Naive B cell (primary cell): ENCODE data around the gene PCGF6. TPM values are rescaled to one million over a fixed set of nuclear protein-coding genes. Genes with fewer than 3 reads are reported as not detected.
"Not testable (repeated sequence)": the region's sequence is repeated elsewhere in the genome, so short reads cannot be mapped to it uniquely, and the experiment has no call there.

Experiments used
- ATAC-seq, 2 donors: fragments of 150-1000 bp; cut with Tn5 transposase; 2 replicates each; pipeline ENCODE4 v1.10.0; 2021; ENCODE audit warnings: low read depth in 2 of 2, mild to moderate bottlenecking in 2 of 2, moderate library complexity in 2 of 2
- DNase-seq: peaks from one replicate; pipeline ENCODE4 v3.0.0; 2022
- H3K27ac Mint-ChIP-seq, 6 donors: one replicate each; pipeline ENCODE4 v1.8.0; 2020 to 2022; ENCODE audit warnings: mild to moderate bottlenecking in 6 of 6, mixed read lengths in 6 of 6, moderate library complexity in 5 of 6, inconsistent platforms in 2 of 6
- H3K27me3 Mint-ChIP-seq, 3 donors: one replicate each; pipeline ENCODE4 v1.8.0; 2021 to 2022; ENCODE audit warnings: mixed read lengths in 3 of 3, mild to moderate bottlenecking in 1 of 3
- H3K36me3 Mint-ChIP-seq, 2 donors: one replicate each; pipeline ENCODE4 v1.8.0; 2020 to 2022; ENCODE audit warnings: mixed read lengths in 2 of 2, inconsistent platforms in 1 of 2, mild to moderate bottlenecking in 1 of 2
- H3K4me1 Mint-ChIP-seq, 3 donors: one replicate each; pipeline ENCODE4 v1.8.0; 2020 to 2022; ENCODE audit warnings: mixed read lengths in 3 of 3, inconsistent platforms in 1 of 3, mild to moderate bottlenecking in 1 of 3, moderate library complexity in 1 of 3
- H3K4me3 Mint-ChIP-seq, 8 donors: one replicate each; pipeline ENCODE4 v1.8.0; 2020 to 2022; ENCODE audit warnings: mild to moderate bottlenecking in 8 of 8, mixed read lengths in 8 of 8, moderate library complexity in 8 of 8, inconsistent platforms in 2 of 8
- H3K9me3 Mint-ChIP-seq, 7 donors: one replicate each; pipeline ENCODE4 v1.8.0; 2020 to 2022; ENCODE audit warnings: mixed read lengths in 7 of 7, mild to moderate bottlenecking in 5 of 7, inconsistent platforms in 2 of 7, moderate library complexity in 1 of 7
- polyA plus RNA-seq, 6 donors: library from polyadenylated mRNA; unstranded; fragments of 300-500 nt; fragmentation: Illumina TruSeq; gene quantifications; one replicate each; pipeline ENCODE4 v1.2.3, GENCODE V29; 2021; ENCODE audit warnings: low read depth in 6 of 6

The PCGF6 gene, protein sequence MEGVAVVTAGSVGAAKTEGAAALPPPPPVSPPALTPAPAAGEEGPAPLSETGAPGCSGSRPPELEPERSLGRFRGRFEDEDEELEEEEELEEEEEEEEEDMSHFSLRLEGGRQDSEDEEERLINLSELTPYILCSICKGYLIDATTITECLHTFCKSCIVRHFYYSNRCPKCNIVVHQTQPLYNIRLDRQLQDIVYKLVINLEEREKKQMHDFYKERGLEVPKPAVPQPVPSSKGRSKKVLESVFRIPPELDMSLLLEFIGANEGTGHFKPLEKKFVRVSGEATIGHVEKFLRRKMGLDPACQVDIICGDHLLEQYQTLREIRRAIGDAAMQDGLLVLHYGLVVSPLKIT
- polyA plus RNA-seq, result 10 to 100 TPM in 2 of 6 donors, 1 to 10 TPM in 4; 7.9 to 12.2 (median 9.1) TPM

DNA sequence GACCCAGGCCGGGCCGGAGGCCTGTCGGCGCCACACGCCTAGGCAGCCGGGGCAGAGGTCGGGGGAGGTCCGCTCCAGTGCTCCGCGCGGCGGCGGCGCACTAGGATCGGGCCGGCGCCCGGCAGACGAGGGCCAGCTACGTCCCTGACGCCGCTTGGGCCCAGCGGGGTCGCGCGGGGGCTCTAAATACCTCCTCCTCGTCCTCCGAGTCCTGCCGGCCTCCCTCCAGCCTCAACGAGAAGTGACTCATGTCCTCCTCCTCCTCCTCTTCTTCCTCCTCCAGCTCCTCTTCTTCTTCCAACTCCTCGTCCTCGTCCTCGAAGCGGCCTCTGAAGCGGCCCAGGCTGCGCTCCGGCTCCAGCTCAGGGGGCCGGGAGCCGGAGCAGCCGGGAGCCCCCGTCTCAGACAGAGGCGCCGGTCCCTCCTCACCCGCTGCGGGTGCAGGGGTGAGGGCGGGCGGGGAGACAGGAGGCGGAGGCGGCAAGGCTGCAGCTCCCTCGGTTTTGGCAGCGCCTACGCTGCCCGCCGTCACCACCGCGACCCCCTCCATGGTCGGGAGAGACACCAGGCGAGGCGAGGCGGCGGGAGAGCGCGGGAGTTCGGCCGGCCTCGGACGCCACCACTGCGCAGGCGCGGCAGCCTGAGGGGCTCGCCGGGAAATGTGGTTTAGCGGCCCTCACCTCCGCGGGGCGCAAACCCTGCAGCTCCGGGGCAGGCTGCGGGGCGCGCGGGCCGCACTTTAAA is at the start of gene PCGF6:
TSS of gene PCGF6 (minus strand) at position 624 of the 744 bp plus-strand sequence. CDS start at position 550, 74 bp downstream.
- peak; percentile 74 for DNase-seq
- no peaks in the 10 kb centered on the region for H3K36me3 Mint-ChIP-seq
- H3K27me3 Mint-ChIP-seq, result no peaks in the 10 kb centered on the region
- peak within 1 kb of the TSS; percentile 88 to 97 (median 92) for H3K4me3 Mint-ChIP-seq
- H3K9me3 Mint-ChIP-seq, result no peaks in the 10 kb centered on the region
- H3K27ac Mint-ChIP-seq, result peak within 1 kb of the TSS in 5 of 6 donors; percentile 53 to 87 (median 81)
- H3K4me1 Mint-ChIP-seq, result peaks cover 0 to 5% (median 0%) of the 10 kb centered on the region in 3 donors
- peak; percentile 86 to 88 for ATAC-seq

DNA sequence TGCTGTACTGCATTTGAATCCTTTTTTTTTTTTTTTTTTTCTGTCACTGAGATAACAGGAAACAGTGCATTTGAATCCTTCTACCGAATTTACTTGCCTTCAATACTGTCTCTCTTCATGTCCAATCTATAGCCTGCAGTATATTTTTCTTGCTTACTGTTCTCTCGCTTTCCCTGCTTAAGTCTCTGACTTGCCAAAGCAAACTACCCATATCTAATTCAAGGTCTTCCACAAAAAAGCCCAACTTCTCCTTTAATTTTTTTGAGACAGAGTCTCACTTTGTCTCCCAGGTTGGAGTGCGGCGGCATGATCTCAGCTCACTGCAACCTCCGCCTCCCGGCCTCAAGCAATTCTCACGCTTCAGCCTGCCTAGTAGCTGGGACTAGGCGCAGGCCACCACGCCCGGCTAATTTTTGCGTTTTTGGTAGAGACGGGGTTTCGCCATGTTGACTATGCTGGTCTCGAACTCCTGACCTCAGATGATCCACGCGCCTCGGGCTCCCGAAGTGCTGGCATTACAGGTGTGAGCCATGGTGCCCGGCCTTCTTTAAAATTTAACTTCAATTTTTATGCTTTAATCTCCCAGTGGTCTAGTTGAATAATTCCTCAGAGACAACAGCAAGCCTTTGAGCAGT is 46.4 kb upstream of the PCGF6 start:
- DNase-seq, result no peak
- H3K4me3 Mint-ChIP-seq, result peak overlapping the region; percentile 91 to 99 (median 96)
- H3K4me1 Mint-ChIP-seq, result peaks cover 32 to 53% (median 47%) of the 10 kb centered on the region in 3 donors
- no peaks in the 10 kb centered on the region for H3K9me3 Mint-ChIP-seq
- peak overlapping the region in 5 of 6 donors; percentile 84 to 97 (median 91) for H3K27ac Mint-ChIP-seq
- no peaks in the 10 kb centered on the region for H3K36me3 Mint-ChIP-seq
- ATAC-seq, result no peak
- H3K27me3 Mint-ChIP-seq, result no peaks in the 10 kb centered on the region

DNA sequence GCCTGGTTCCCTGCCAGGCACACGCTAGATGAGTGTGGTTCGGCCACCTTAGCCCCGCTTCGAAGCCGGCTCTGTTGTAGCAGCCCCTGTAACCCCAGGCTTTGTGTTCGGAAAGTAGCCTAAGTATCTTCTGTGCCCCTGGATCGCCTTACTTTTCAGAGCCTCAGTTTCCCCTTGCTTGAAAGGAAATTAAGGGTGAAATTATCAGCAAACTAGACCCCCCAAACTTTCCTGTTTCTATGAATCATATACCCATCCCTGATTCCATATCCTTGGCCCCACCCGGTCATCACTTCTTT is 45.8 kb upstream of the PCGF6 start:
- H3K4me1 Mint-ChIP-seq, result peaks cover 32 to 53% (median 47%) of the 10 kb centered on the region in 3 donors
- DNase-seq (no peak), ATAC-seq (no peak)
- H3K4me3 Mint-ChIP-seq, result peak overlapping the region; percentile 91 to 99 (median 96)
- H3K36me3 Mint-ChIP-seq, result no peaks in the 10 kb centered on the region
- H3K27ac Mint-ChIP-seq, result peak overlapping the region; percentile 88 to 97 (median 94)
- H3K27me3 Mint-ChIP-seq, result no peaks in the 10 kb centered on the region
- H3K9me3 Mint-ChIP-seq, result no peaks in the 10 kb centered on the region

DNA sequence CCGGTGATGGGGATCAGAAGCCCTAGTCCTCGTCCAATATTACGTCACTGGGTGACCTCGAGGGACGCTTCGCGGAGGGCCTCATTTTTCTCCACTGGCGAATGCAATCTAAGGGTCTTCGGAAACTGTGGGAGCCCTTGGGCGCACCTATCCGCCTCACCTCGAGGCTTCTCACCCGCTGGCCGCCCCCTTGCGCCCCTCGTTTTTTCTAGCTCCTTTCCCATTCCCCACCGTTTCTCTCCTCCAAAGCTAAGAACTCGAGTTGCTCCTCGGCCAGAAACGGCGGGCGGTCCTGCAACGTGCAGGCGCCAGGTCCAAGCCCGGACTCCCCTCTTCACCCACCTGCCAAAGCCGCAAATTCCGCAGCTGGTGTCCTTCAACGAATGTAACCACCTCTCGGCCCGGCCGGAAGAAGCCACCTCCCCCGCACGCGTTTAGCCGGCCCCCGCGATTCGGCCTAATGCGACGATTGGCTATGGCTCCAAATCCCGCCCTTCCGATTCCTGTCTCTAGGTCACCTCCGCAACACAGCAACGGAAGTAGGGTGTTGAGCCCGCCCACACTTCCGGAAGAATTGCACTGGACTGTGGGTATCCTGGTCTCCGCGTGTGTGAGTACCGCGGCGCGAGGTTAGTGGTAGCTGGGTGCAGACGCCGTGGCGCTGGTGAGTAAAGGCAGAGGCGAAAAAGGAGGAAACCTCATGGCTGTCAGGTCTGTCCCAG is 45.3 kb upstream of the PCGF6 start, which contains the start of the genes ATP5MK and PDCD11:
TSS of gene ATP5MK (minus strand) at position 409 of the 722 bp plus-strand sequence. CDS start 4,018 bp downstream, outside the sequence.
TSS of gene PDCD11 (plus strand) at position 560 of the 722 bp plus-strand sequence. CDS start 1,801 bp downstream, outside the sequence.
- Mint-ChIP-seq H3K4me1 (peaks cover 32 to 53% (median 47%) of the 10 kb centered on the region in 3 donors), H3K36me3 (no peaks in the 10 kb centered on the region)

DNA sequence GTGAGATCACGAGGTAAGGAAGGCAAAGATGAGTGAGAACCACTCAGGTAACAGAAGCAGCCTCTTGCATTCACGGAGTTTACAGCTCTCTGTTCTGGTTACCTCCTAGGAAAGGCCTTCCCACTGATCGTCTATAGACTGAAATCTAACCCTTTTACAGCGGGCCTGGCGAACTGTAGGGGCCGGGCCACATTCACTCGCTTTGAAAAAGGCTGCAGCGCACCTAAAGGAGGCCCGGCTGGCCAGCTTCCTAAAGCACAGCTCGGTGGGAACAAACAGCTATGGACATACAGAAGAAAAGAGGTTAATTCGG is 44.8 kb upstream of the PCGF6 start:
- no peaks in the 10 kb centered on the region for H3K27me3 Mint-ChIP-seq
- H3K4me1 Mint-ChIP-seq, result peaks cover 32 to 53% (median 47%) of the 10 kb centered on the region in 3 donors
- ATAC-seq, result no peak
- H3K9me3 Mint-ChIP-seq, result no peaks in the 10 kb centered on the region
- H3K36me3 Mint-ChIP-seq, result no peaks in the 10 kb centered on the region
- peak overlapping the region; percentile 78 to 96 (median 93) for H3K27ac Mint-ChIP-seq
- no peak for DNase-seq
- peak overlapping the region; percentile 91 to 99 (median 96) for H3K4me3 Mint-ChIP-seq

More for the DNA sequence above, 45.3 kb upstream of the PCGF6 start, which contains the start of the genes ATP5MK and PDCD11:
- DNase-seq (peak; percentile 92), ATAC-seq (peak; percentile 99)
- Mint-ChIP-seq H3K9me3 (no peaks in the 10 kb centered on the region), H3K27ac (peak within 1 kb of the TSS; percentile 88 to 97 (median 95)), H3K27me3 (no peaks in the 10 kb centered on the region), H3K4me3 (peak within 1 kb of the TSS; percentile 91 to 99 (median 96))

DNA sequence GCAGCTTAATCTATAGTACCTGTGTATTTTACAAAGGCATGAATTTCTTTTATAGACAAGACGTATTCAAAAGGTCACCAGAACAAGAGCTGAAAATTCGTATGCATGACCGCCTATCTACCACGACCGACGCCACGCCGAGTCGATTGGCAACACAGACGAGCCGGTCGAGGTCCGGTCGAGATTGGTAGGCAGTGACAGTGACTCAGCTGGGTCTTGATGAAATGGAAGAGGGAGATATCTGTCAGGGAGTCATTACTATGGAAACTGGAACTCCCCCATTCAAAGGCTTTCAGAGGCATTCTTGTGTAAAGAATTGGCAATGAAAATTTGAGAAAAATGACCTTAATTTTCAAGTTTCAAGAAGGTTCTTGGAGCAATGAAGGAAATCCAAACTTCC is 43.2 kb upstream of the PCGF6 start:
- Mint-ChIP-seq H3K4me1 (peaks cover 29 to 53% (median 47%) of the 10 kb centered on the region in 3 donors), H3K9me3 (no peaks in the 10 kb centered on the region), H3K27ac (peak overlapping the region in 2 of 6 donors; percentile 38 to 87), H3K4me3 (peak overlapping the region in 5 of 8 donors; percentile 29 to 98 (median 32)), H3K27me3 (no peaks in the 10 kb centered on the region), H3K36me3 (no peaks in the 10 kb centered on the region)
- DNase-seq, result no peak
- ATAC-seq, result no peak

DNA sequence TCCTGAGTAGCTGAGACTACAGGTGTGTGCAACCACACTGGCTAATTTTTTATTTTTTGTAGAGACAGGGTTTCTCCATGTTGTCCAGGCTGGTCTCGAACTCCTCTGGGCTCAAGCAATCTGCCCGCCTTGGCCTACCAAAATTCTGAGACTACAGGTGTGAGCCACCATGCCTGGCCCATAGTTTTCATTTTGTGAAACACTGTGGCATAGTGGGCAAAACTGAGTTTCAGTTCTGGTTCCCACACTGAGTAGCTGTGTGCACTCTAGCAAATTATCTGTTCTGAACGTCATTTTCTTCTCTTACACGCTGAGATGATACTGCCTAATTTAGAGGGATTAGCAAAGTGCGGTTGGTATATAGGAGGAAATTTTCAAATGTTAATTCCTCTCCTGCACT is 31.8 kb upstream of the PCGF6 start:
- DNase-seq (no peak), ATAC-seq (peak; percentile 32 to 34)
- H3K4me3 Mint-ChIP-seq, result peak overlapping the region in 1 of 8 donors; percentile 13
- H3K4me1 Mint-ChIP-seq, result no peaks in the 10 kb centered on the region
- H3K27me3 Mint-ChIP-seq, result no peaks in the 10 kb centered on the region
- peak overlapping the region in 1 of 6 donors; percentile 15 for H3K27ac Mint-ChIP-seq
- H3K9me3 Mint-ChIP-seq, result no peaks in the 10 kb centered on the region
- H3K36me3 Mint-ChIP-seq, result peaks cover 5 to 11% of the 10 kb centered on the region in 2 donors

DNA sequence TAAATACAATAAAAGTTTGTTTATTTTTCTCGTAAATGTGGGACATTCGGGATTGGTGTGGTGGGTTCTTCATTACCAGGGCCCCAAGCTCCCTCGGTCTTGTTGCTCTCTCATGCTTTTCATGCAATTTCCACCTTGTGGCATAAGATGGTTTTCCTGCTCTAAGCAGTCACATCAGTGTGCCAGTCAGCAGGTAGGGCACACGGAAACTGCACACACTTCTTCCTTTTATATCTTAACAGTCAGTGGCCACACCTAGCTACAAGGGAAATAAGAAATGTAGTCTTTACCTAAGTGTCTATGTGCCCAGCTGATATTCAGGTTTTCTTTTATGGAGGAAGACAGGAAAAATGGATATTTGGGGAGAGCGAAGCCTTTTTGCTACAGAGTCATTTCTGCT is 23.3 kb upstream of the PCGF6 start:
- Mint-ChIP-seq H3K27me3 (no peaks in the 10 kb centered on the region), H3K4me1 (peaks cover 10 to 12% (median 10%) of the 10 kb centered on the region in 3 donors), H3K9me3 (no peaks in the 10 kb centered on the region), H3K4me3 (peak overlapping the region in 1 of 8 donors; percentile 4), H3K27ac (no peak overlapping the region), H3K36me3 (peaks cover 16 to 20% of the 10 kb centered on the region in 2 donors)
- no peak for ATAC-seq
- no peak for DNase-seq

DNA sequence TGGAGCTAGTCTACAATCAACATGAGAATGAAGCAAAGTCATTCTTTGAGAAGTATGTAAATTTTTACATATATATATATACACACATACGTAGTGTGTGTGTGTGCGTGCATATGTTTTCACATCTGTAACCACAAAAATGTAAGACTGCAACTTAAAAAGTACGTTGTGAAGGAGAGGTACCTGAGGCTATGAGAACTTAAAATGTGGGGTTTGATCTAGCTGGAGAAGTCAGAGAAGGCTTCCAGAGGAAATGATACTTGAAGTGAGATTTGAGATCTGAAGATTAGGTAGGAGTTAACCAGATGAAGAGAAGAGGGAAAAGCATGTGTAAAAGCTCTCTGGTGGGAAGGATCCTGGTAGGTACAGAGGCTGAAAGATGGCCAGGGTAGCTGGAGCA is 22.6 kb upstream of the PCGF6 start:
- Mint-ChIP-seq H3K9me3 (no peaks in the 10 kb centered on the region), H3K4me3 (no peak overlapping the region), H3K4me1 (peaks cover 10 to 18% (median 12%) of the 10 kb centered on the region in 3 donors), H3K27ac (peak overlapping the region in 3 of 6 donors; percentile 43 to 49 (median 47)), H3K36me3 (peaks cover 16 to 20% of the 10 kb centered on the region in 2 donors), H3K27me3 (no peaks in the 10 kb centered on the region)
- no peak for DNase-seq
- ATAC-seq, result no peak

DNA sequence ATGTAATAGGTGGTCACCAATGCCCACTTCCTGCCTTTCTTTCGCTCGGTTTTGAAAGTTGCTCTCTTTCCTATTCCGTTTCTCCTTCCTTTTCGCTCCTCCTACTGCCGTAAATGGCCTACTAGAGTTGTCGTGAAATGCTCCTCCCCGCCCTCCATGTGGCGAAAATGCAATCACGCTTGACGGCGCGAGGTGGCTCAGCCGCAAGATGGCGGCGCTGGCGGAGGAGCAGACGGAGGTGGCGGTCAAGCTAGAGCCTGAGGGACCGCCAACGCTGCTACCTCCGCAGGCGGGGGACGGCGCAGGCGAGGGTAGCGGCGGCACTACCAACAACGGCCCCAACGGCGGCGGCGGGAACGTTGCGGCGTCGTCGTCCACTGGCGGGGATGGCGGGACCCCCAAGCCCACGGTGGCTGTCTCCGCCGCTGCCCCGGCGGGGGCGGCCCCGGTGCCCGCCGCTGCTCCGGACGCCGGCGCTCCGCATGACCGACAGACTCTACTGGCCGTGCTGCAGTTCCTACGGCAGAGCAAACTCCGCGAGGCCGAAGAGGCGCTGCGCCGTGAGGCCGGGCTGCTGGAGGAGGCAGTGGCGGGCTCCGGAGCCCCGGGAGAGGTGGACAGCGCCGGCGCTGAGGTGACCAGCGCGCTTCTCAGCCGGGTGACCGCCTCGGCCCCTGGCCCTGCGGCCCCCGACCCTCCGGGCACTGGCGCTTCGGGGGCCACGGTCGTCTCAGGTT is 17.0 kb upstream of the PCGF6 start, which contains the start of gene TAF5:
TSS of gene TAF5 (plus strand) at position 195 of the 737 bp plus-strand sequence. CDS start at position 209, 14 bp downstream.
- peak within 1 kb of the TSS; percentile 72 to 97 (median 94) for H3K27ac Mint-ChIP-seq
- H3K4me3 Mint-ChIP-seq, result peak within 1 kb of the TSS; percentile 84 to 99 (median 95)
- H3K36me3 Mint-ChIP-seq, result no peaks in the 10 kb centered on the region
- peaks cover 8 to 20% (median 10%) of the 10 kb centered on the region in 3 donors for H3K4me1 Mint-ChIP-seq
- no peaks in the 10 kb centered on the region for H3K9me3 Mint-ChIP-seq
- DNase-seq (peak; percentile 90), ATAC-seq (peak; percentile 56 to 62)
- no peaks in the 10 kb centered on the region for H3K27me3 Mint-ChIP-seq

DNA sequence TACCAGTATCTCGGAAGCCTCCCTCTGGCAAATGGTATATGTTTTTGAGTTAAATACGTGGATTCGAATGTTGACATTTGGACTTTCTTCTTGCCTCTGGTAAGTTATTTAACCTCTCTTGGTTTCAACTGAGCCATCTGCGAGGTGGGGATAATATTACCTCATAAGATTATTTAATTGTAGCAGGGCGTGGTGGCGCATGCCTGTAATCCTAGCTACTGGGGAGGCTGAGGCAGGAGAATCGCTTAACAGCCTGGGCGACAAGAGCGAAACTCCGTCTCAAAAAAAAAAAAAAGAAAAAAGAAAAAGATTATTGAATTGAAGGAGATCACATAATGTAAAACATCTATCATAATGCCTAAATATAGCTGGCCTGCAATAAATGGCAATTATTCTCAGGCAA is 16.4 kb upstream of the PCGF6 start:
- DNase-seq (no peak), ATAC-seq (no peak)
- no peaks in the 10 kb centered on the region for H3K27me3 Mint-ChIP-seq
- H3K27ac Mint-ChIP-seq, result peak overlapping the region; percentile 72 to 97 (median 94)
- no peaks in the 10 kb centered on the region for H3K9me3 Mint-ChIP-seq
- no peaks in the 10 kb centered on the region for H3K36me3 Mint-ChIP-seq
- H3K4me1 Mint-ChIP-seq, result peaks cover 8 to 20% (median 10%) of the 10 kb centered on the region in 3 donors
- peak overlapping the region; percentile 84 to 99 (median 95) for H3K4me3 Mint-ChIP-seq

DNA sequence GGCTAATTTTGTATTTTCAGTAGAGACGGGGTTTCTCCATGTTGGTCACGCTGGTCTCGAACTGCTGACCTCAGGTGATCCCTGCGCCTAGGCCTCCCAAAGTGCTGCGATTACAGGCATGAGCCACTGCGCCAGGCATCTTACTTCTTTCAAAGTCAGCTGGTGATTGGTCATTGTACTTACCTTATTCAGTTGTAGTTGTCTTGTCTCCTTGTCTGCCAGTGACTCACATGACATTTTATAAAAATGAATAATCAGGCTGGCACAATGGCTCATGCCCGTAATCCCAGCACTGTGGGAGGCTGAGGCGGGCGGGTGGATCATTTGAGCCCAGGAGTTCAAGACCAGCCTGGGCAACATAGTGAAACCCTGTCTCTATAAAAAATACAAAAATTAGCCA is 9.9 kb upstream of the PCGF6 start:
- DNase-seq, H3K36me3 Mint-ChIP-seq, H3K4me3 Mint-ChIP-seq, H3K27me3 Mint-ChIP-seq, H3K9me3 Mint-ChIP-seq, H3K27ac Mint-ChIP-seq, H3K4me1 Mint-ChIP-seq, ATAC-seq: not testable (repeated sequence)
